NCI-H460 (cell line): ENCODE results near the gene ZDHHC9. TPM values are rescaled to one million over a fixed set of nuclear protein-coding genes. Genes with fewer than 3 reads are reported as not detected.
"Not testable (repeated sequence)": the region's sequence is repeated elsewhere in the genome, so short reads cannot be mapped to it uniquely, and the experiment has no call there.

Experiments used
- DNase-seq: peaks from one replicate; pipeline ENCODE4 v3.0.0-alpha.2; 2016; ENCODE audit warnings: low read depth; ENCODE audit errors: extremely low read depth
- polyA plus RNA-seq: library from polyadenylated mRNA; depleted of rRNA; stranded (reverse); fragments of >200 nt; gene quantifications from 2 replicates; pipeline ENCODE4 v1.2.3, GENCODE V29; 2014; cell fraction: nucleus; rRNA removed
- total RNA-seq: library from RNA; depleted of rRNA; stranded (reverse); fragments of >200 nt; shearing (Covaris generic); gene quantifications from 2 replicates; pipeline ENCODE4 v1.2.3, GENCODE V29; 2014; rRNA removed

The ZDHHC9 gene
- total RNA-seq: 48.7 and 49.6 TPM in 2 replicates
- 20.0 and 32.8 TPM in 2 replicates for polyA plus RNA-seq

DNA sequence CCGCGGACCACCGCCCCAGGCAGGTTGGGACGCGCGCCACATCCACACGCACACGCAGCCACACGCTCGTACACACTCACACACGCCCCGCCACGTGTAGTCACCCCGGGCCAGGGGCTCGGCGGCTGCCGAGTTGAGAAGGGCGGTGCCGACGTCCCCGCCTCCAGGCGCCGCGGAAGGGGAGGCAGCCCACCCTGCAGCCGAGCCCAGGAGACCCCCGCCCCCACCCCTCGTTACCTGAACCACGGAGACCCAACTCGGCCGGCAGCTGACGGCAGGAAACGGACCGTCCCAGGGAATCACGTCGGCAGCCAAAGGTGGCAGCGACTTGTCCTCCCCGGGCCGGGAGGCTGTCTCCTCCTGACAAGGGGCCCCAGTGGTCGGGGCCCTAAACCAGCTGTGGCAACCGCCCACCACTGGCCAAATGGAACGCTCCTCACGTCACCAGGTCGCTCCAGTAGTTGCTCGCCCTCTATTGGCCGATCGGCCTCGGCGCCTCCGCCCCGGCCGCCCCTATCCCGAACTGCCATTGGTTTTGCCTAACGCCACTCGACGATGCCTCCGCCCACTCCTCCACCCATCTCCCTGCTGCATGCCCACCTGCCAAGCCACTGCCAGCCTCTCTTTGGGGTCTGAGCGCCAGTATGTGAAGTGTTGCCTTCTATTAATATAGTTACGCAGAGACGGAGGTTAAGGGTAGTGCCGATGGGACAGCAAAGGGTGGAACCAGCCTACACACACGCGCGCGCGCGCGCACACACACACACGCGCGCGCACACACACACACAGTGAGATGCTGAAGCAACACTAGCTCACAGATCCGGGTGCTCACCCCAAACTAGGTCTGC is at the start of gene ZDHHC9:
Gene ZDHHC9, minus strand, starts transcription at position 428 of the 848 bp plus-strand sequence. CDS start 1,941 bp downstream, outside the sequence.
- peak; percentile 85 for DNase-seq

- no peak for DNase-seq
These were observed 33.7 kb upstream of the ZDHHC9 start for GRCh38 chrX:129877401-129877800.

- no peak for DNase-seq
These were observed 33.2 kb upstream of the ZDHHC9 start for GRCh38 chrX:129876771-129877305.

- DNase-seq: no peak
These were observed 32.0 kb upstream of the ZDHHC9 start for GRCh38 chrX:129875669-129876068.

DNA sequence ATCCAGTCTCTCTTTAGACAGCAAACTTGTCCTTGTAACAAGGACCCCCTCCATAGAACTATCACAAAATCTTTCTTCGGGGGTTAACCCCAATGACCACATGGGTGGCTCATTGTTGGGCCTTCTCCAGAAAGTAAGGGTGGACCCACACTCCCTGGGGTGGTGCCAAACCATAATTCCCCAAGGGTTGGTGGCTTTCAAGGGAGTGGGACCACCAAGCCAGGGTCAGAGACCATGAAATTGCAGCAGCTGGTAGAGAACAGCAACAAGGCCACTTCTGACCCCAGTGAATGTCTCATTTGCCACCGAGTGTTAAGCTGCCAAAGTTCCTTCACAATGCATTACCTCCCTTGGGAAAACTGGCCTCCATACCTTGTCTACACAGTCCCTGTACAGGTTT is 28.8 kb upstream of the ZDHHC9 start:
- DNase-seq: no peak

GRCh38 chrX:129866321-129866720 is 22.6 kb upstream of the ZDHHC9 start:
- not testable (repeated sequence) for DNase-seq

GRCh38 chrX:129859134-129859533 is 15.4 kb upstream of the ZDHHC9 start:
- not testable (repeated sequence) for DNase-seq

DNA sequence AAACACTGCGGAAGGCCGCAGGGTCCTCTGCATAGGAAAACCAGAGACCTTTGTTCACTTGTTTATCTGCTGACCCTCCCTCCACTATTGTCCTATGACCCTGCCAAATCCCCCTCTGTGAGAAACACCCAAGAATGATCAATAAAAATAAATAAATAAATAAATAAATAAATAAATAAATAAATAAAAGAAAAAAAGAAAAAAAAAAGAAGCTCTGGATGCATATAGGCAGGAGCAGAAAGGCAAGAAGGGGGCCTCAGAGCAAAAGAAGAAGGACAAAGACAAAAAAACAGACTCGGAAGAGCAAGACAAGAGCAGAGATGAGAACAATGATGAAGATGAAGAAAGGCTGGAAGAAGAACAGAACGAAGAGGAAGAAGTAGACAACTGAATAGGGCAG is 8.1 kb upstream of the ZDHHC9 start:
- DNase-seq: not testable (repeated sequence)

GRCh38 chrX:129846716-129847115 is 3.0 kb upstream of the ZDHHC9 start:
- no peak for DNase-seq

DNA sequence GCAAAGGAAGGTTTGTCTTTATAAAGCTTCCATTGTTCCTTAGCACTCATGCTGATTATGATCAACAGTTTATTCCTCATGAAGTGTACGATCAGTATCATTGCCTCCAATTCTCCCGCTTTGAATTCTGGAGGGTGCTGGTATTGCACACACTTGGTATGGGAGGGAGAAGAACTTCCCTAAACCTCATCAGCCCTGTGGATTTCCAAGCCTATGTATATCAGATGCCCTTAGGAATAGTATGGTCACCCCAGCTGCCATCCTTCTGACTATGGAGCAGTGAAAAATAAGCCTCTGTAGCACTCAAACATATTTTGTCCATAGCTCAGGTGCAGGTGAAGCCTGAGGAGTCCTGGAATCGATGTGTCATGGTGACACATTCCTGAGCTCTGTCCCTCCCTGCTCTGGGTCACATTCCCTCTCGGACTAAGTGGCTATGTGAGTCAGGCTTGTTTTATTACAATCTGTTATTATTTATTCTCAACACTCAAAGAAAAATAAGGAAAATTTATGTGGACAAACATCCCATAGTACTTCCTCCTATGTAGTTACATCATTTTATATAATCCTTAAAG is 2.0 kb upstream of the ZDHHC9 start:
- peak; percentile 26 for DNase-seq

- DNase-seq: no peak
These were observed 552 bp downstream of the ZDHHC9 start for GRCh38 chrX:129843209-129843458.

GRCh38 chrX:129842510-129843208 is 1.0 kb downstream of the ZDHHC9 start:
- DNase-seq: no peak

- DNase-seq: no peak
These were observed 3.3 kb downstream of the ZDHHC9 start for GRCh38 chrX:129840344-129840743.

- DNase-seq: no peak
These were observed 6.9 kb downstream of the ZDHHC9 start for GRCh38 chrX:129836827-129837226.

- no peak for DNase-seq
These were observed 10.3 kb downstream of the ZDHHC9 start for GRCh38 chrX:129833153-129833990.

DNA sequence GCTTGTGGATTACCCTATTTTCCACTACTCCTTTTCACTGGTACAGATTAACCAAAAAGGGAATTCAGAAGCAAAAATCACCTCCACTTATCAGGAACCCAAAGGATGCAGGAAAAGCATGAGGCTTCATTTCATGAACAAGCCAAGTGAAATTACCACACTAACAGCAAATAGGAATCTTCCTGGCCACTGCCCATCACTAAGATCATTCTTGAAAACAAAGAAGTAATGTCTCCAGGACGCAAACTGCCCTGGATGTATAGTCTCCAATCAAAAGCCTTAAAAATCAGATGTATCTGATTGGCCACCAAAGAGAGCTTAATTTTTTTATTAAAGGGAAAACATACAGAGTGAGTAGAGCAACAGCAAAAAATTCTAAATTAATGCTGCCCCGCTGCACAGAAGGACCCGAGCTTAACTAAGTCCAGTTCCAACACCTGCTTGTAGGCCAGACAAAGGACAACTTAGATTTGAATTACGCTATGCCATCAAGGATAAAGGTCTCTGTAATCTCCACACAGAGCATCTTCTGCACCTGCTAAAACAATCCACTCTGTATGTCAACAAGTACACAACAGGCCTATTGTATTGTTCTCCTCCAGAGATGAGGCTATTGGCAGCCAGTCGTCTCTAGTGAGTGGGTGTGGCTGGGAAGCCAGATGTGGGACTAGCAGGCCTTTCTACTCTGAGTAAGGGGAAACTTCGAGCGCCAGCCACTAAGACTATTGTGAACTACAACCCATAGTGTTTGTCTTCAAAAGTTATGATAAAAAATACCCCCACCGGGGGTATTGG is 12.4 kb downstream of the ZDHHC9 start:
- DNase-seq: no peak

DNA sequence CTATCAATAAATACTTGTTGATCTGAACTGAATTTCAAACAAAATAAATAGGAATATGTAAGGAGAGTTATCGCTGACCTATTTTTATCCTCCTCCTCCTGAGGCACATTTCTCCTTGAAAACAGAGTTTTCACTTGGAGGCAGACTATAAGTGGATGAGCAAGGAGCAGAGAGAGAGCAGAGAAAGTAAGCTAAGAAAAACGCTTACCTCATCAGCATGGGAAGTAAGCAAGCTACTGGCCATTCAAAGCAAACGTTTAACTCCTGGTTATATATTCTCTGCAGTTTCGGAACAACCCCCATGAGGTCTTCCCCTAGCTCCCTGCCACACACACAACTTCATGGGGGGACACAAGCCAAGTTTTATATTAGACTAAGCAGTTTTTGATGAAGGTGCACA is 13.2 kb downstream of the ZDHHC9 start:
- no peak for DNase-seq

- DNase-seq: no peak
These were observed 17.8 kb downstream of the ZDHHC9 start for GRCh38 chrX:129825746-129826505.

DNA sequence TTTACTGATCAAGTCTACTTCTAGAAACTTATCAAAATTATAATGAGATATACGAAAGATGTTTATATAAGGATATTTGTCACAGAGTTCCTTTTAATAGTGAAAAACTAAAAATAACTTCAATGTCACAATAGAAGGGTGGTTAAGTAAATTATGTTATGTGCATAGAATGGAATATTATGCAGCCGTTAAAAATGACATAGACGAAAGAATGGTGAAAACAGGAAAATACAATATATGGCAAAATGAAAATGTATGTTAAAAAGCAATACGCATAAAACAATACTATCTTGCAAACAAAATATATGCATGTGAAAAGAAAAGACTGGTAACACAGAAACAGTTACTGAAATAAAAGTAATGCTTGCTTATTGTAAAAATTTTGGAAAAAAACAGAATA is 19.1 kb downstream of the ZDHHC9 start:
- DNase-seq: no peak
